HEK293 (cell line): ENCODE results near the gene TRPC6.

Experiments used
- CTCF ChIA-PET: fragments of 350-600 bp; formaldehyde crosslinking; extraction: SDS; loops from one replicate; lab custom pipeline; 2021; ENCODE audit warnings: antibody characterized with exemption; lab: Yijun Ruan, JAX
- POLR2A ChIA-PET: fragments of 300-600 bp; formaldehyde crosslinking; extraction: SDS; loops from one replicate; lab custom pipeline; 2020; ENCODE audit warnings: antibody characterized with exemption, inconsistent platforms; lab: Yijun Ruan, JAX
- H3K27ac ChIP-seq: fragments of 200-500 bp; sonication (Bioruptor generic); 2 replicates; pipeline ENCODE4 v1.5.1; 2014; ENCODE audit warnings: low read depth, low read length, control low read depth, inconsistent platforms; ENCODE audit errors: extremely low read depth
- H3K36me3 ChIP-seq, 2 experiments: fragments of 200-500 bp in 1 of 2; sonication (Bioruptor generic) in 1 of 2; 1 replicate in 1 of 2; 2 replicates in 1 of 2; pipeline ENCODE4 v1.5.1; 2014 to 2017; ENCODE audit warnings: inconsistent platforms in 2 of 2, low read length in 2 of 2; ENCODE audit not compliant: control insufficient read depth in 2 of 2, insufficient read depth in 1 of 2
- H3K4me1 ChIP-seq: fragments of 200-500 bp; sonication (Bioruptor generic); 2 replicates; pipeline ENCODE4 v1.5.1; 2014; ENCODE audit warnings: mild to moderate bottlenecking, low read length, inconsistent platforms; ENCODE audit not compliant: control insufficient read depth, insufficient read depth
- H3K4me3 ChIP-seq: 2 replicates; pipeline ENCODE4 v1.5.1; 2011; ENCODE audit warnings: low read depth, mild to moderate bottlenecking, control low read depth, low read length, moderate library complexity
- H3K9me3 ChIP-seq: fragments of 200-500 bp; sonication (Bioruptor generic); 2 replicates; pipeline ENCODE4 v1.5.1; 2014; ENCODE audit warnings: low read depth, low read length, inconsistent platforms; ENCODE audit not compliant: control insufficient read depth, insufficient read depth
- GLI2 ChIP-seq: fragments of 450-650 bp; formaldehyde crosslinking; IDR thresholded peaks from 2 replicates; pipeline ENCODE4; 2017; ENCODE audit warnings: missing biosample characterization, missing genetic modification characterization, low read depth, borderline replicate concordance
- HOXC10 ChIP-seq: sonication (generic); formaldehyde crosslinking; IDR thresholded peaks from 2 replicates; pipeline ENCODE4 v1.8.1; 2023; ENCODE audit warnings: mild to moderate bottlenecking, missing genetic modification reagents
- HOXD13 ChIP-seq: sonication (generic); formaldehyde crosslinking; IDR thresholded peaks from 2 replicates; pipeline ENCODE4 v1.8.0; 2022; ENCODE audit warnings: missing genetic modification reagents, borderline replicate concordance
- KLF8 ChIP-seq: fragments of 450-650 bp; formaldehyde crosslinking; IDR thresholded peaks from 2 replicates; pipeline ENCODE4 v1.5.1; 2016; ENCODE audit warnings: missing biosample characterization, missing genetic modification characterization
- KLF9 ChIP-seq: fragments of 450-650 bp; formaldehyde crosslinking; IDR thresholded peaks from 2 replicates; pipeline ENCODE4 v1.5.1; 2016; ENCODE audit warnings: missing biosample characterization, missing genetic modification characterization, low read depth
- SCRT1 ChIP-seq: fragments of 450-650 bp; formaldehyde crosslinking; IDR thresholded peaks from 2 replicates; pipeline ENCODE4 v1.5.1; 2016; ENCODE audit warnings: missing biosample characterization, missing genetic modification characterization, borderline replicate concordance
- TRIM28 ChIP-seq: IDR thresholded peaks from 2 replicates; pipeline ENCODE4 v1.6.1; 2011; ENCODE audit warnings: low read length, control low read depth, borderline replicate concordance
- WT1 ChIP-seq: fragments of 450-650 bp; formaldehyde crosslinking; IDR thresholded peaks from 2 replicates; pipeline ENCODE4 v1.5.1; 2016; ENCODE audit warnings: missing biosample characterization, missing genetic modification characterization
- ZBTB17 ChIP-seq: fragments of 450-650 bp; formaldehyde crosslinking; IDR thresholded peaks from 2 replicates; pipeline ENCODE4 v1.5.1; 2016; ENCODE audit warnings: missing biosample characterization, missing genetic modification characterization
- ZBTB26 ChIP-seq: fragments of 450-650 bp; formaldehyde crosslinking; optimal IDR thresholded peaks from 2 replicates; pipeline ENCODE3; 2016; ENCODE audit warnings: missing biosample characterization, mild to moderate bottlenecking, missing genetic modification characterization
- ZNF18 ChIP-seq: fragments of 450-650 bp; formaldehyde crosslinking; IDR thresholded peaks from 2 replicates; pipeline ENCODE4 v1.5.1; 2016; ENCODE audit warnings: missing biosample characterization, missing genetic modification characterization
- ZNF214 ChIP-seq: fragments of 450-650 bp; formaldehyde crosslinking; IDR thresholded peaks from 2 replicates; pipeline ENCODE4 v1.5.1; 2017; ENCODE audit warnings: missing biosample characterization, mild to moderate bottlenecking, missing genetic modification characterization, borderline replicate concordance
- ZNF335 ChIP-seq: fragments of 450-650 bp; formaldehyde crosslinking; conservative IDR thresholded peaks from 2 replicates; pipeline ENCODE4 v1.5.1; 2016; ENCODE audit warnings: missing biosample characterization, missing genetic modification characterization
- ZNF354C ChIP-seq: fragments of 450-650 bp; formaldehyde crosslinking; IDR thresholded peaks from 2 replicates; pipeline ENCODE4 v1.5.1; 2016; ENCODE audit warnings: missing biosample characterization, missing genetic modification characterization, low read depth, borderline replicate concordance
- ZNF362 ChIP-seq: fragments of 450-650 bp; formaldehyde crosslinking; IDR thresholded peaks from 2 replicates; pipeline ENCODE4 v1.5.1; 2016; ENCODE audit warnings: missing biosample characterization, missing genetic modification characterization
- ZNF391 ChIP-seq: fragments of 450-650 bp; formaldehyde crosslinking; IDR thresholded peaks from 2 replicates; pipeline ENCODE4 v1.5.1; 2016; ENCODE audit warnings: low read depth, missing biosample characterization, missing genetic modification characterization, borderline replicate concordance
- ZNF426 ChIP-seq: fragments of 450-650 bp; formaldehyde crosslinking; IDR thresholded peaks from 2 replicates; pipeline ENCODE4 v1.5.1; 2017; ENCODE audit warnings: missing biosample characterization, missing genetic modification characterization, mild to moderate bottlenecking, inconsistent platforms, moderate library complexity
- ZNF514 ChIP-seq: fragments of 450-650 bp; formaldehyde crosslinking; IDR thresholded peaks from 2 replicates; pipeline ENCODE4 v1.5.1; 2016; ENCODE audit warnings: missing biosample characterization, missing genetic modification characterization
- ZNF521 ChIP-seq: fragments of 450-650 bp; formaldehyde crosslinking; IDR thresholded peaks from 2 replicates; pipeline ENCODE4 v1.5.1; 2017; ENCODE audit warnings: missing biosample characterization, mild to moderate bottlenecking, missing genetic modification characterization
- ZNF571 ChIP-seq: fragments of 450-650 bp; formaldehyde crosslinking; IDR thresholded peaks from 2 replicates; pipeline ENCODE4 v1.5.0; 2017; ENCODE audit warnings: missing biosample characterization, missing genetic modification characterization
- ZNF626 ChIP-seq: fragments of 450-650 bp; sonication (Bioruptor Pico); formaldehyde crosslinking; IDR thresholded peaks from 2 replicates; pipeline ENCODE4 v1.5.1; 2018; ENCODE audit warnings: missing biosample characterization, missing genetic modification characterization, inconsistent platforms

The TRPC6 gene

GRCh38 chr11:101478587-101479369 lies 105.0 kb downstream of the TRPC6 start:
- ChIA-PET POLR2A (no interaction called here), CTCF (interaction anchor here (0.6 to 1.0 kb wide), 2 partner anchors 22 to 865 kb away, joined by 3 to 4 read pairs; no protein-coding TSS in a partner anchor)
- H3K4me1 ChIP-seq, result no peaks in the 10 kb centered on the region
- no peak overlapping the region for H3K27ac ChIP-seq
- TF ChIP-seq SCRT1 (tag by site-specific recombination) (no peak), KLF8 (tag by site-specific recombination) (no peak), WT1 (tag by site-specific recombination) (no peak), GLI2 (tag by site-specific recombination) (no peak), TRIM28 (peak; percentile 72), ZNF354C (tag by site-specific recombination) (no peak), ZNF514 (tag by site-specific recombination) (no peak), ZNF335 (no peak), ZNF571 (no peak)
- no peaks in the 10 kb centered on the region for H3K9me3 ChIP-seq
- no peaks in the 10 kb centered on the region for H3K36me3 ChIP-seq
- H3K4me3 ChIP-seq, result no peak overlapping the region

- Histone ChIP-seq H3K4me1 (no peaks in the 10 kb centered on the region), H3K36me3 (no peaks in the 10 kb centered on the region), H3K4me3 (no peak overlapping the region), H3K27ac (no peak overlapping the region), H3K9me3 (no peaks in the 10 kb centered on the region)
- CTCF ChIA-PET, result no interaction called here
- POLR2A ChIA-PET, result no interaction called here
- TF ChIP-seq ZNF391 (tag by site-specific recombination), result no peak
- TF ChIP-seq ZNF521, result no peak
- TF ChIP-seq ZNF626 (tag by site-specific recombination), result no peak
- TF ChIP-seq ZNF426 (tag by site-specific recombination), result no peak
- no peak for TF ChIP-seq KLF9 (tag by site-specific recombination)
- no peak for TF ChIP-seq HOXC10
- no peak for TF ChIP-seq ZNF18 (tag by site-specific recombination)
- TF ChIP-seq ZNF514 (tag by site-specific recombination), result no peak
- no peak for TF ChIP-seq ZNF214 (tag by site-specific recombination)
- TF ChIP-seq ZBTB17, result no peak
- TF ChIP-seq TRIM28, result no peak
- no peak for TF ChIP-seq HOXD13 (CRISPR knock-in tag)
- no peak for TF ChIP-seq ZBTB26 (tag by site-specific recombination)
- TF ChIP-seq ZNF362 (tag by site-specific recombination), result no peak
Observed at GRCh38 chr11:101477926-101478325, 105.9 kb downstream of the TRPC6 start.
